H1 (cell line): Measurements from ENCODE around the gene EMX1.

Source experiments
- CTCF ChIP-seq, 3 experiments: IDR thresholded peaks; 1 replicate in 2 of 3; 2 replicates in 1 of 3; pipeline versions ENCODE4 v1.5.1 to v1.6.1; 2011; ENCODE audit warnings: low read length in 3 of 3, mild to moderate bottlenecking in 3 of 3, inconsistent platforms in 2 of 3, low read depth in 1 of 3, moderate library complexity in 1 of 3; ENCODE audit not compliant: insufficient read depth in 1 of 3; ENCODE audit errors: control extremely low read depth in 1 of 3
- RFX5 ChIP-seq: IDR thresholded peaks from 2 replicates; pipeline ENCODE4 v1.6.1; 2011; ENCODE audit warnings: low read depth, low read length, improper control_type of control experiment, borderline replicate concordance
- RNF2 ChIP-seq: fragments of 200-900, 300-1000 bp; sonication (generic); IDR thresholded peaks from 2 replicates; pipeline ENCODE4 v1.7.1; 2016; ENCODE audit warnings: borderline replicate concordance, low read depth, mild to moderate bottlenecking, antibody characterized with exemption, low read length; ENCODE audit not compliant: poor library complexity, severe bottlenecking; ENCODE audit errors: missing control alignments

GRCh38 chr2:72942881-72943418 lies 25.6 kb downstream of the EMX1 start:
- TF ChIP-seq RNF2 (no peak), CTCF (IDR thresholded peaks at IDR 0.05; ENCODE audit: control extremely low read depth in 1 of 3, insufficient read depth in 1 of 3, low read depth in 1 of 3, low read length in 3 of 3) (no peak), RFX5 (no peak)
